DND-41 (cell line): ENCODE results near the gene SLC2A6.

Experiments used
- ATAC-seq: fragments of 200-7000 bp; cut with Tn5 transposase; 3 replicates; pipeline ENCODE4 v1.9.1; 2021; ENCODE audit warnings: low read depth; ENCODE audit not compliant: insufficient read depth
- DNase-seq: peaks from one replicate; pipeline ENCODE4 v3.0.0-alpha.2; 2020
- H2AFZ ChIP-seq: 2 replicates; pipeline ENCODE4 v1.6.0; 2012; ENCODE audit warnings: low read depth, low read length
- H3K27ac ChIP-seq: 2 replicates; pipeline ENCODE4 v1.5.1; 2012; ENCODE audit warnings: low read length, inconsistent platforms
- H3K27me3 ChIP-seq: fragments of 200-600 bp; sonication (generic); 2 replicates; pipeline ENCODE4 v1.6.0; 2012; ENCODE audit warnings: low read length, mild to moderate bottlenecking, inconsistent platforms; ENCODE audit not compliant: insufficient read depth, poor library complexity
- H3K36me3 ChIP-seq: 2 replicates; pipeline ENCODE4 v1.5.1; 2012; ENCODE audit warnings: low read length, inconsistent platforms; ENCODE audit not compliant: insufficient read depth
- H3K4me1 ChIP-seq: 2 replicates; pipeline ENCODE4 v1.5.1; 2012; ENCODE audit warnings: mild to moderate bottlenecking, low read length; ENCODE audit not compliant: insufficient read depth
- H3K4me2 ChIP-seq: 2 replicates; pipeline ENCODE4 v1.6.0; 2012; ENCODE audit warnings: mild to moderate bottlenecking, moderate library complexity, low read length, inconsistent platforms; ENCODE audit not compliant: insufficient read depth
- H3K4me3 ChIP-seq, 2 experiments: fragments of 200-600 bp in 1 of 2; shearing (Covaris generic) in 1 of 2; 2 replicates each; pipeline ENCODE4 v1.5.1; 2012 to 2016; ENCODE audit warnings: inconsistent platforms in 2 of 2, low read length in 2 of 2, mild to moderate bottlenecking in 2 of 2, low read depth in 1 of 2, moderate library complexity in 1 of 2
- H3K79me2 ChIP-seq: 2 replicates; pipeline ENCODE4 v1.6.0; 2012; ENCODE audit warnings: low read length, inconsistent platforms; ENCODE audit not compliant: insufficient read depth
- H3K9ac ChIP-seq: 2 replicates; pipeline ENCODE4 v1.6.0; 2012; ENCODE audit warnings: low read depth, mild to moderate bottlenecking, inconsistent platforms, low read length, moderate library complexity
- H3K9me3 ChIP-seq: 2 replicates; pipeline ENCODE4 v1.5.1; 2012; ENCODE audit warnings: low read length, moderate library complexity, mild to moderate bottlenecking, inconsistent platforms; ENCODE audit not compliant: insufficient read depth, severe bottlenecking
- H4K20me1 ChIP-seq: 2 replicates; pipeline ENCODE4 v1.6.0; 2012; ENCODE audit warnings: low read length; ENCODE audit not compliant: insufficient read depth
- EZH2 ChIP-seq: IDR thresholded peaks from 3 replicates; pipeline ENCODE4 v1.6.1; 2012; ENCODE audit warnings: borderline replicate concordance, low read depth, mild to moderate bottlenecking, moderate library complexity, low read length, inconsistent platforms; ENCODE audit not compliant: severe bottlenecking
- TF ChIP-seq, protein P1 (sequence below): IDR thresholded peaks from 2 replicates; pipeline ENCODE4 v1.5.1; 2012; ENCODE audit warnings: borderline replicate concordance, low read length, moderate library complexity, mild to moderate bottlenecking; ENCODE audit not compliant: poor library complexity, severe bottlenecking; ENCODE audit errors: extremely low read depth

The SLC2A6 gene

DNA sequence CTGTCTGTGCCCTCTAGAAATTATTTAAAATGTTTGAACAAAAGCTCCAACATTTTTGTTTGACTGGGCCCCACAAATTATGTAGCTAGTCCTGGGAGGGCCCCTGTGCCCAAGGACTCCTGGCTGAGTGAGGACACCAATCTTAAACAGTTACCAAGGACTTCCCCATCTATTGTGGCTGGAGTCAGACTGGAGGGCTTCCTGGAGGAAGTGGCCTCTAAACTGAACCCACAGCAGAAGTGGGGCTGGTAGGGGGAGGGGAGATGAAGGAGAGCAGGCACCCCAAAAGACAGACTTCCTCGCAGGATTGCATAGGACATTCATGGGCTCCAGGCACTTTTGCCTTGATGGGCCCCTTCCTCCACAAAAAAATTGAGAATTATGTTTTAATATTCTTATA lies 48.7 kb downstream of the SLC2A6 start:
- H3K9me3 ChIP-seq, result no peaks in the 10 kb centered on the region
- no peaks in the 10 kb centered on the region for H3K36me3 ChIP-seq
- H3K4me1 ChIP-seq, result no peaks in the 10 kb centered on the region
- no peak overlapping the region for H3K4me2 ChIP-seq
- H3K79me2 ChIP-seq, result no peaks in the 10 kb centered on the region
- H3K4me3 ChIP-seq, result no peak overlapping the region
- ATAC-seq, result no peak
- H4K20me1 ChIP-seq, result no peaks in the 10 kb centered on the region
- no peak for DNase-seq
- no peak overlapping the region for H3K9ac ChIP-seq
- no peak overlapping the region for H3K27ac ChIP-seq
- TF ChIP-seq EZH2, result no peak
- TF ChIP-seq, protein P1, sequence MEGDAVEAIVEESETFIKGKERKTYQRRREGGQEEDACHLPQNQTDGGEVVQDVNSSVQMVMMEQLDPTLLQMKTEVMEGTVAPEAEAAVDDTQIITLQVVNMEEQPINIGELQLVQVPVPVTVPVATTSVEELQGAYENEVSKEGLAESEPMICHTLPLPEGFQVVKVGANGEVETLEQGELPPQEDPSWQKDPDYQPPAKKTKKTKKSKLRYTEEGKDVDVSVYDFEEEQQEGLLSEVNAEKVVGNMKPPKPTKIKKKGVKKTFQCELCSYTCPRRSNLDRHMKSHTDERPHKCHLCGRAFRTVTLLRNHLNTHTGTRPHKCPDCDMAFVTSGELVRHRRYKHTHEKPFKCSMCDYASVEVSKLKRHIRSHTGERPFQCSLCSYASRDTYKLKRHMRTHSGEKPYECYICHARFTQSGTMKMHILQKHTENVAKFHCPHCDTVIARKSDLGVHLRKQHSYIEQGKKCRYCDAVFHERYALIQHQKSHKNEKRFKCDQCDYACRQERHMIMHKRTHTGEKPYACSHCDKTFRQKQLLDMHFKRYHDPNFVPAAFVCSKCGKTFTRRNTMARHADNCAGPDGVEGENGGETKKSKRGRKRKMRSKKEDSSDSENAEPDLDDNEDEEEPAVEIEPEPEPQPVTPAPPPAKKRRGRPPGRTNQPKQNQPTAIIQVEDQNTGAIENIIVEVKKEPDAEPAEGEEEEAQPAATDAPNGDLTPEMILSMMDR, result no peak
- no peaks in the 10 kb centered on the region for H3K27me3 ChIP-seq
- no peak overlapping the region for H2AFZ ChIP-seq

GRCh38 chr9:133429641-133430161 lies 49.2 kb downstream of the SLC2A6 start:
- ATAC-seq (no peak), DNase-seq (no peak)
- Histone ChIP-seq H3K27me3 (no peaks in the 10 kb centered on the region), H3K9ac (no peak overlapping the region), H3K4me3 (no peak overlapping the region), H3K4me2 (no peak overlapping the region), H3K79me2 (no peaks in the 10 kb centered on the region), H3K27ac (no peak overlapping the region), H4K20me1 (no peaks in the 10 kb centered on the region), H3K9me3 (no peaks in the 10 kb centered on the region), H3K36me3 (no peaks in the 10 kb centered on the region), H3K4me1 (no peaks in the 10 kb centered on the region), H2AFZ (no peak overlapping the region)
- TF ChIP-seq, protein P1, result no peak
- TF ChIP-seq EZH2, result no peak

DNA sequence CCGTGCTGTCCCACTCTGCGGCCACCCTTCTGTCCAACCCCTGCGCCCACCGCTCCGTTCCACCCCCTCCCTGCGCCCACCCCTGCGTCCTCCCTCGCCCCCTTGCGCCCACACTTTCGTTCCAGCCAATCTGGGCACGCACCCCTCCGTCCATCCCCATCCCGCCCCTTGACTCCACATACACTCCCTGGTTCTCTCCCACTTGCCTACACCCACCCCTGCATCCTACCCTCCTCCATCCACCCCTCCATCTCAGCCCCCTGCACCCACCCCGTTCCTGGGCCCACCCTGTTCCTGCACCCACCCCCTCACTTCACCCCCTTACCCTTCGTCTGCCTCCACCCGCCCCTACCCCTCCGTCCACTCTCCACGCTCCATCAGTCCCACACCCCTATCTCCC lies 49.7 kb downstream of the SLC2A6 start:
- no peak for DNase-seq
- Histone ChIP-seq H3K4me1 (no peaks in the 10 kb centered on the region), H2AFZ (no peak overlapping the region), H3K4me3 (no peak overlapping the region), H4K20me1 (no peaks in the 10 kb centered on the region), H3K36me3 (no peaks in the 10 kb centered on the region), H3K27me3 (no peaks in the 10 kb centered on the region), H3K4me2 (no peak overlapping the region), H3K79me2 (no peaks in the 10 kb centered on the region), H3K9ac (no peak overlapping the region), H3K9me3 (no peaks in the 10 kb centered on the region), H3K27ac (no peak overlapping the region)
- ATAC-seq, result no peak
- TF ChIP-seq, protein P1, result no peak

DNA sequence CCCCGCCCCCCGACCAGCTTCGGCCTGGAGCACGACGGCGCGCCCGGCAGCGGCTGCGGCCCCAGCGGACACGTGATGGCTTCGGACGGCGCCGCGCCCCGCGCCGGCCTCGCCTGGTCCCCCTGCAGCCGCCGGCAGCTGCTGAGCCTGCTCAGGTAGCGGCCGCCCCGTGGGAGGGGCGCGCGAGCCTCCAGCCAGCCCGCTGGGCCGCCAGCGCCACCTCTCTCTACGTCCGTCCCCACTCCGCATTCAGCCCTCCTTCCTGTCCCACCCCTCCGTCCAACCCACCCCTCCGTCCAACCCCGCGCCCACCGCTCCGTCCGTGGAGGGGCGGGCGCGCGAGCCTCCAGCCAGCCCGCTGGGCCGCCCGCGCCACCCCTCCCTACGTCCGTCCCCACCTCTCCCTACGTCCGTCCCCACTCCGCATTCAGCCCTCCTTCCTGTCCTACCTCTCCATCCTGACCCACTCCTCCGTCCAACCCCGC lies 50.2 kb downstream of the SLC2A6 start:
- Histone ChIP-seq H3K9me3 (no peaks in the 10 kb centered on the region), H3K36me3 (no peaks in the 10 kb centered on the region), H4K20me1 (no peaks in the 10 kb centered on the region), H2AFZ (no peak overlapping the region), H3K27ac (no peak overlapping the region), H3K27me3 (no peaks in the 10 kb centered on the region), H3K4me2 (no peak overlapping the region), H3K9ac (no peak overlapping the region), H3K4me1 (no peaks in the 10 kb centered on the region), H3K4me3 (no peak overlapping the region), H3K79me2 (no peaks in the 10 kb centered on the region)
- ATAC-seq (no peak), DNase-seq (no peak)
- TF ChIP-seq EZH2, result no peak
